Stomach (tissue), 9 donors: ENCODE results near the gene NTNG1. TPM values are rescaled to one million over a fixed set of nuclear protein-coding genes. Genes with fewer than 3 reads are reported as not detected.
"Not testable (repeated sequence)": the region's sequence is repeated elsewhere in the genome, so short reads cannot be mapped to it uniquely, and the experiment has no call there.

Experiments
- DNase-seq, 2 donors: peaks; one replicate each; pipeline versions ENCODE4 v3.0.0 to v3.0.0-alpha.2; 2013 to 2019
- H3K27ac ChIP-seq, 5 donors: fragments of 200-600 bp in 4 of 5; sonication (generic) in 4 of 5; one replicate each; pipeline ENCODE4 v1.5.1; 2013 to 2019; ENCODE audit warnings: mild to moderate bottlenecking in 1 of 5, moderate library complexity in 1 of 5
- H3K27me3 ChIP-seq, 3 donors: fragments of 200-600 bp; sonication (generic); one replicate each; pipeline ENCODE4 v1.5.1; 2017 to 2019; ENCODE audit warnings: mixed run types in 1 of 3
- H3K36me3 ChIP-seq, 4 donors: fragments of 200-600 bp; sonication (generic); 1 replicate in 3 of 4; 2 replicates in 1 of 4; pipeline ENCODE4 v1.5.1; 2016 to 2019
- H3K4me1 ChIP-seq, 4 donors: fragments of 200-600 bp; sonication (generic); one replicate each; pipeline ENCODE4 v1.5.1; 2016 to 2019
- H3K4me3 ChIP-seq, 4 donors: fragments of 200-600 bp; sonication (generic) in 3 of 4; one replicate each; pipeline ENCODE4 v1.5.1; 2016 to 2019; ENCODE audit warnings: mild to moderate bottlenecking in 1 of 4
- H3K9me3 ChIP-seq, 4 donors: fragments of 200-600 bp; sonication (generic); one replicate each; pipeline ENCODE4 v1.5.1; 2016 to 2019
- EP300 ChIP-seq: sonication (generic); formaldehyde crosslinking; IDR thresholded peaks from one replicate; pipeline ENCODE4 v1.6.1; 2017; ENCODE audit warnings: antibody characterized with exemption
- POLR2A ChIP-seq, 4 donors: fragments of 450-650 bp; IDR thresholded peaks; one replicate each; pipeline ENCODE4 v1.6.1; 2016; ENCODE audit warnings: antibody characterized with exemption in 4 of 4, control low read depth in 2 of 4, mild to moderate bottlenecking in 1 of 4, moderate library complexity in 1 of 4
- POLR2AphosphoS5 ChIP-seq, 3 donors: sonication (generic); formaldehyde crosslinking; IDR thresholded peaks; one replicate each; pipeline ENCODE4 v1.6.1; 2016; ENCODE audit warnings: antibody characterized with exemption in 3 of 3
- WGBS, 5 donors: extraction: QIAGEN DNeasy Blood & Tissue Kit in 3 of 5; methylation state at CpG; one replicate each; pipeline versions ENCODE4 v1.1.5 to v1.1.7; 2013 to 2018; 5-methylcytosine and 5-hydroxymethylcytosine counted together
- intact Hi-C: fragments of 100-400 bp; cut with DNase I; formaldehyde crosslinking; loops from one replicate; pipeline ENCODE4 v1.15.1; 2023; ENCODE audit warnings: low total_unique reads
- polyA plus RNA-seq, 3 donors: library from polyadenylated mRNA; stranded (reverse); fragments of 200-250 nt; gene quantifications; one replicate each; pipeline ENCODE4 v1.2.3, GENCODE V29; 2013
- total RNA-seq, 5 donors: library from RNA; depleted of rRNA; stranded (reverse); fragments of >200 nt; gene quantifications; one replicate each; pipeline versions ENCODE4 v1.1.0 to v1.2.3, GENCODE V29; 2014 to 2016
- TF ChIP-seq, protein P1 (sequence below), 7 experiments: fragments of 450-650 bp in 4 of 7; fragments of 200-600 bp in 3 of 7; sonication (generic) in 3 of 7; IDR thresholded peaks; one replicate each; pipeline ENCODE4 v1.5.1; 2016 to 2019; ENCODE audit warnings: antibody characterized with exemption in 7 of 7, control low read depth in 2 of 7, mild to moderate bottlenecking in 1 of 7
- donor health status: healthy with polysubstance abuse.
- donor health status: Bipolar disorder and iron deficiency.
- donor health status: healthy.

The NTNG1 gene
- total and polyA plus RNA-seq, 8 donors = 0.23 to 2.0 (median 0.58) TPM; not detected in 3

DNA sequence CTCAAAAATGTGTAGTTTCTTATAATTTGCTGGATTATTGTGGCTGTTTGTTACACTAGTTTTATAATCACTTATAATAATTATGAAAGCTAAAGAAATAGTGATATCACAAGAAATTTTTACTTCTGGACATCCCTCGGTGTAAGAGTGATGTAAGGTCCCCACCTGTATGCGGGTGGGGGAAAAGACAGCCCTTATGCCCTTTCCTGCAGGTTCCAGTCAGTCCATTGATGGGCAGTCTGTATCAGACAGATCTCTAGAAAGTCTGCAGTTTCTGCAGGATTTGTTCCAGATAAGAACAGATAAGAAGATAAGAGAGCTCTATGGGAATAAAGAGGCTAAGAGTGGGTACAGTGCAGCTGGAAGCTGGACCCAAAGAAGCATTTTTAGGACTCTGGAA is 89.3 kb downstream of the NTNG1 start:
- Histone ChIP-seq H3K4me1 (no peaks in the 10 kb centered on the region), H3K36me3 (no peaks in the 10 kb centered on the region), H3K9me3 (no peaks in the 10 kb centered on the region), H3K27ac (no peak overlapping the region), H3K27me3 (no peaks in the 10 kb centered on the region), H3K4me3 (no peak overlapping the region)
- WGBS, 5 donors = 86 to 97% (median 90%) methylated on average over 2 of the region's 2 CpGs
- intact Hi-C loops = no loop called here
- DNase-seq = no peak
- TF ChIP-seq POLR2A (IDR thresholded peaks at IDR 0.05) (no peak), POLR2AphosphoS5 (IDR thresholded peaks at IDR 0.05) (no peak), EP300 (no peak)
- TF ChIP-seq, protein P1, sequence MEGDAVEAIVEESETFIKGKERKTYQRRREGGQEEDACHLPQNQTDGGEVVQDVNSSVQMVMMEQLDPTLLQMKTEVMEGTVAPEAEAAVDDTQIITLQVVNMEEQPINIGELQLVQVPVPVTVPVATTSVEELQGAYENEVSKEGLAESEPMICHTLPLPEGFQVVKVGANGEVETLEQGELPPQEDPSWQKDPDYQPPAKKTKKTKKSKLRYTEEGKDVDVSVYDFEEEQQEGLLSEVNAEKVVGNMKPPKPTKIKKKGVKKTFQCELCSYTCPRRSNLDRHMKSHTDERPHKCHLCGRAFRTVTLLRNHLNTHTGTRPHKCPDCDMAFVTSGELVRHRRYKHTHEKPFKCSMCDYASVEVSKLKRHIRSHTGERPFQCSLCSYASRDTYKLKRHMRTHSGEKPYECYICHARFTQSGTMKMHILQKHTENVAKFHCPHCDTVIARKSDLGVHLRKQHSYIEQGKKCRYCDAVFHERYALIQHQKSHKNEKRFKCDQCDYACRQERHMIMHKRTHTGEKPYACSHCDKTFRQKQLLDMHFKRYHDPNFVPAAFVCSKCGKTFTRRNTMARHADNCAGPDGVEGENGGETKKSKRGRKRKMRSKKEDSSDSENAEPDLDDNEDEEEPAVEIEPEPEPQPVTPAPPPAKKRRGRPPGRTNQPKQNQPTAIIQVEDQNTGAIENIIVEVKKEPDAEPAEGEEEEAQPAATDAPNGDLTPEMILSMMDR (IDR thresholded peaks at IDR 0.05) = no peak

GRCh38 chr1:107231291-107231690 is 90.5 kb downstream of the NTNG1 start:
- Histone ChIP-seq H3K36me3 (no peaks in the 10 kb centered on the region), H3K4me1 (no peaks in the 10 kb centered on the region), H3K27me3 (no peaks in the 10 kb centered on the region), H3K9me3 (peaks cover 0 to 3% (median 0%) of the 10 kb centered on the region in 4 donors), H3K4me3 (no peak overlapping the region), H3K27ac (no peak overlapping the region)
- intact Hi-C loops = no loop called here
- TF ChIP-seq EP300 (no peak), POLR2AphosphoS5 (IDR thresholded peaks at IDR 0.05) (no peak), POLR2A (IDR thresholded peaks at IDR 0.05) (no peak)
- TF ChIP-seq, protein P1 (IDR thresholded peaks at IDR 0.05) = no peak
- WGBS, 5 donors = 64 to 100% (median 85%) methylated on average over 2 of the region's 2 CpGs
- DNase-seq = no peak

- Histone ChIP-seq H3K4me3 (no peak overlapping the region), H3K27me3 (no peaks in the 10 kb centered on the region), H3K36me3 (no peaks in the 10 kb centered on the region), H3K9me3 (peaks cover 0 to 14% (median 10%) of the 10 kb centered on the region in 4 donors), H3K4me1 (no peaks in the 10 kb centered on the region), H3K27ac (no peak overlapping the region)
- WGBS, 5 donors = 60 to 72% (median 70%) methylated on average over 2 of the region's 2 CpGs
- intact Hi-C loops = no loop called here
- TF ChIP-seq POLR2A (IDR thresholded peaks at IDR 0.05) (no peak), EP300 (no peak), POLR2AphosphoS5 (IDR thresholded peaks at IDR 0.05) (no peak)
- TF ChIP-seq, protein P1 (IDR thresholded peaks at IDR 0.05) = no peak
- no peak for DNase-seq
Observed at GRCh38 chr1:107232426-107232825, 91.6 kb downstream of the NTNG1 start.

- intact Hi-C loops, H3K4me1 ChIP-seq, H3K36me3 ChIP-seq, H3K4me3 ChIP-seq, H3K27ac ChIP-seq, H3K27me3 ChIP-seq, DNase-seq: not testable (repeated sequence)
- peaks cover 0 to 20% (median 14%) of the 10 kb centered on the region in 4 donors for H3K9me3 ChIP-seq
- WGBS, 5 donors = 93 to 98% (median 95%) methylated on average over 3 of the region's 3 CpGs
Observed at GRCh38 chr1:107236760-107237159, 95.9 kb downstream of the NTNG1 start.

GRCh38 chr1:107243461-107243860 is 102.6 kb downstream of the NTNG1 start:
- 81 to 91% (median 84%) methylated on average over 7 of the region's 7 CpGs for WGBS, 5 donors
- intact Hi-C loops = no loop called here
- no peak for TF ChIP-seq POLR2AphosphoS5 (IDR thresholded peaks at IDR 0.05)
- TF ChIP-seq, protein P1 (IDR thresholded peaks at IDR 0.05) = no peak

More at GRCh38 chr1:107243461-107243860, 102.6 kb downstream of the NTNG1 start:
- Histone ChIP-seq H3K4me1 (no peaks in the 10 kb centered on the region), H3K9me3 (no peaks in the 10 kb centered on the region), H3K27ac (no peak overlapping the region), H3K36me3 (no peaks in the 10 kb centered on the region), H3K27me3 (no peaks in the 10 kb centered on the region), H3K4me3 (no peak overlapping the region)
- no peak for DNase-seq
